Thymus (tissue), 11 donors: Measurements from ENCODE around the gene ABCA13. TPM values are rescaled to one million over a fixed set of nuclear protein-coding genes. Genes with fewer than 3 reads are reported as not detected.

Experiments
- DNase-seq, 9 donors: peaks; one replicate each; pipeline ENCODE4 v3.0.0-alpha.2; 2013; ENCODE audit warnings: low spot score in 9 of 9, low read depth in 6 of 9, missing footprints in 1 of 9
- H3K27ac ChIP-seq, 2 donors: one replicate each; pipeline ENCODE4 v1.5.1; 2013; ENCODE audit warnings: control low read depth in 1 of 2, low read depth in 1 of 2, low read length in 1 of 2, mild to moderate bottlenecking in 1 of 2, moderate library complexity in 1 of 2
- H3K27me3 ChIP-seq, 2 donors: one replicate each; pipeline ENCODE4 v1.5.1; 2013; ENCODE audit warnings: low read length in 1 of 2; ENCODE audit not compliant: control insufficient read depth in 2 of 2, insufficient read depth in 1 of 2
- H3K36me3 ChIP-seq, 2 donors: one replicate each; pipeline ENCODE4 v1.5.1; 2013; ENCODE audit warnings: low read length in 1 of 2, mild to moderate bottlenecking in 1 of 2, moderate library complexity in 1 of 2; ENCODE audit not compliant: control insufficient read depth in 2 of 2, insufficient read depth in 2 of 2
- H3K4me1 ChIP-seq, 2 donors: one replicate each; pipeline ENCODE4 v1.5.1; 2013; ENCODE audit warnings: low read length in 2 of 2; ENCODE audit not compliant: control insufficient read depth in 2 of 2, insufficient read depth in 2 of 2
- H3K4me3 ChIP-seq, 2 donors: one replicate each; pipeline ENCODE4 v1.5.1; 2013; ENCODE audit warnings: low read length in 2 of 2, control low read depth in 1 of 2, mild to moderate bottlenecking in 1 of 2
- H3K9me3 ChIP-seq, 2 donors: one replicate each; pipeline ENCODE4 v1.5.1; 2013; ENCODE audit warnings: low read length in 1 of 2, mild to moderate bottlenecking in 1 of 2; ENCODE audit not compliant: control insufficient read depth in 2 of 2, insufficient read depth in 1 of 2
- WGBS: extraction: QIAGEN DNeasy Blood & Tissue Kit; methylation state at CpG from one replicate; pipeline ENCODE4 v1.1.7; 2013; 5-methylcytosine and 5-hydroxymethylcytosine counted together
- polyA plus RNA-seq: library from polyadenylated mRNA; stranded (reverse); fragments of 200-250 nt; gene quantifications from one replicate; pipeline ENCODE4 v1.2.3, GENCODE V29; 2013
- total RNA-seq: library from RNA; stranded (reverse); fragments of 120-200 nt; gene quantifications from one replicate; pipeline ENCODE4 v1.2.4, GENCODE V29; 2013
- donor health status: healthy.

The ABCA13 gene
- total and polyA plus RNA-seq, 2 donors: 0.76 to 0.91 TPM

DNA sequence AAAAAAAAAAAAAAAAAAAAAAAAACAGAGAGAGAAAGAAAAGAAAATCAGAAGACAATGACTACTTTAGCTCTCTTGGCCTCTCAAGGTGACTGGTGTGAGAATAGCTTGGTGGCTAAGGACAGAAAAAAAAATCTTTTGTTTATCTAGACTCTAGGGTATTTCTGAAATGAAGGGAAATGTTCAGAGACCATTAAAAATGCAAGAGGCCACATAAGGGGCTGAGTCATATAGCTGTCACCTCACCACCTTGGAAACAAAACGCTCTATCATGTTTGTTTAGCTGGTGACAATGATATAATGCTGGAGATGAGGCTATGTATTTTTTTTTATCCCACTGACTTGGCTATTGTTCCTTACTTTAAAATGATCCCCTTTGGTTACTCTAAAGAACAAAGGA, 466.1 kb downstream of the ABCA13 start:
- Histone ChIP-seq H3K4me1 (no peaks in the 10 kb centered on the region), H3K9me3 (peaks cover 0 to 1% of the 10 kb centered on the region in 2 donors), H3K27me3 (no peaks in the 10 kb centered on the region), H3K27ac (no peak overlapping the region), H3K36me3 (no peaks in the 10 kb centered on the region), H3K4me3 (no peak overlapping the region)
- 42% methylated on average over 1 of the region's 1 CpG for WGBS
- peak in 1 of 9 donors; percentile 38 for DNase-seq

DNA sequence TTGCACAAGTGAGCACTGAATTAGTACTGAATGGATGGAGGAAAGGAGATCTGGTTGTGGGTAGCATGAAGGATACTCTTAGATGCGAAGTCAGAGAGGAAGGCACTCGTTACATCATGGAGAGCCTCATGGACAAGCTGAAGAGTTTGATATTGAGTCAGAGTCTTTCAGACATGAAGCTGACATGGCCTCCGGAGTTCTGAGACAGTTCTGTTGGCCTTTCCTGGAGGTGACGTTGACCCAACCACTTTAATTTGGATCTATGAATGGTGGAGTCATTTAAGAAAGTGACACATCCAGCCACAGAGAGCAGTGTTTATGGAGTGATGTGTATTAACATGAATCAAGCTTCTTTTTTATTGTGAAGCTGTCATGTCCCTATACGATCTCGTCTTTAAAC, 466.8 kb downstream of the ABCA13 start:
- Histone ChIP-seq H3K27ac (no peak overlapping the region), H3K27me3 (no peaks in the 10 kb centered on the region), H3K4me1 (no peaks in the 10 kb centered on the region), H3K9me3 (peaks cover 0 to 1% of the 10 kb centered on the region in 2 donors), H3K36me3 (no peaks in the 10 kb centered on the region), H3K4me3 (no peak overlapping the region)
- 96% methylated on average over 6 of the region's 6 CpGs for WGBS
- DNase-seq: no peak

DNA sequence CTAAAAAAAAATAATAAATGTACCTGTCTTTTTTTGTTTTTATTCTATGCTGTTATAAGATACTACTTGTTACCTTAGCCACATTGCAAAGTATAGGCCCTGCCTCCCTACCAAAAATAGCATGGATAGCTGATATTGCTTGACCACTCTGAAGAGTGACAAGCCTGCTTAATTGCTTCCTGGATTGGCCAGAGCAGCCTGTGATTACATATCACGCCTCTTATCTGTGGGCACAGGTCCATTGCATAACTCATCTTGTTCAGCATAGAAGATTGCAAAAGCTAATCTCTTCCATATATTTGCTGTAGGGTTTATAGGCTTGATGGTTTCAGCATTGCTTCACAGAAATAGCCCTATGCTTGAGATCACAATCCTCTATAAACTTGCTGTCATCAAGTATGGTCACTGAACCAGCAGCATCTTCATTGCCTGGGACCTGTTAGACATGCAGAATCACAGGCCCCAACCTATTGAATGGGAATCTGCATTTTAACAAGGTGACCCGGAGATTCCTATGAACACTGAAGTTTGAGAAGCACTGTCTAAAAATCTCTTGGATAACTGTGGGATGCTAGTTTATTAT, 472.3 kb downstream of the ABCA13 start:
- WGBS: 93% methylated on average over 2 of the region's 2 CpGs
- no peaks in the 10 kb centered on the region for H3K36me3 ChIP-seq
- H3K4me1 ChIP-seq: no peaks in the 10 kb centered on the region
- no peak overlapping the region for H3K4me3 ChIP-seq
- H3K27me3 ChIP-seq: no peaks in the 10 kb centered on the region
- no peaks in the 10 kb centered on the region for H3K9me3 ChIP-seq
- no peak for DNase-seq
- no peak overlapping the region for H3K27ac ChIP-seq

DNA sequence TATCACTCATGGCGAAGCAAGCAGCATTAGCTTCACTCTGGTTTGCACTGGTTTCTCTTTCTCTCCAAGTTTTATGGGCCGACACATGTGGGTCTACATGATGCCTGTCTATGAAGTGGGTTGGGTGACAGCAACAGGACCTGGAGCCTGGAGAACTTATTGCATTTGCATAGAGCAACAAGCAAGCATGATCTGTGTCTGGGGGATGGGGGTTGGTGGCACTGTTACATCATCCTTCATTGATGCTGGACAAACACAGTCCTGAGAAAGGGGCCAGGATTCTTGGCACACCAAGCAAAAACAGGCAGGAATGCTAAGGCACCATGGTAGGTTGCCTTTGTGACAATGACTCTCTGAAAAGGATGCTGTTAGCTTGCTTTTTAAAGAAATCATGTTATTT, 486.9 kb downstream of the ABCA13 start:
- Histone ChIP-seq H3K9me3 (no peaks in the 10 kb centered on the region), H3K4me1 (no peaks in the 10 kb centered on the region), H3K36me3 (no peaks in the 10 kb centered on the region), H3K27me3 (no peaks in the 10 kb centered on the region), H3K4me3 (no peak overlapping the region), H3K27ac (no peak overlapping the region)
- no peak for DNase-seq
- 97% methylated on average over 2 of the region's 2 CpGs for WGBS

DNA sequence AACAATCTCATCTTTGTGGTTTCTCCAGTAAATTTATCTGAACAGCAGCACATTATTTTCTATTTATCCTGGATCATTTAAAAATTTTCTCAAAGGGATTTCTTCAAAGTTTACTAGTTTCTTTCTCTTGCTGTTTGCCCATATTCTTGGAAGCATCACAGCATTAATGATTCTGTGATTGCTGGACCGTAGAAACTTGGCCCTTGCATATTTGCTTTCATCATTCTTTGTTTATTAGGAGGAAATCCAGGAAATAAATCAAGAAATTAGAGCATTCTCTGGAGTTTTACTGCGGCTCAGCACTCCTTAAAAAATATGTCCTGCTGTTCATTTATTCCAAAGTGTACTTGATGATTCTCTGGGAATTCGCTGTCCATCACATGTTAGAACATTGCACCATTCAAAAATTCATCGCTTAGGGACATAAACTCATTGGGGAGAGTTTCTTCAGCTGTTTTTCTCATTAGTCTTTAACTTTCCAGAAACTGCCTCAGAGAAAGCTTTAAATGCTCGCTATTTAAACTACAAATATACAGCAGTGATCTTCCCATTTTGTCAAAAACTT, 489.1 kb downstream of the ABCA13 start:
- H3K4me1 ChIP-seq: no peaks in the 10 kb centered on the region
- WGBS: 91% methylated on average over 5 of the region's 5 CpGs
- no peaks in the 10 kb centered on the region for H3K27me3 ChIP-seq
- no peaks in the 10 kb centered on the region for H3K36me3 ChIP-seq
- H3K4me3 ChIP-seq: no peak overlapping the region
- no peak for DNase-seq
- no peaks in the 10 kb centered on the region for H3K9me3 ChIP-seq
- H3K27ac ChIP-seq: no peak overlapping the region

DNA sequence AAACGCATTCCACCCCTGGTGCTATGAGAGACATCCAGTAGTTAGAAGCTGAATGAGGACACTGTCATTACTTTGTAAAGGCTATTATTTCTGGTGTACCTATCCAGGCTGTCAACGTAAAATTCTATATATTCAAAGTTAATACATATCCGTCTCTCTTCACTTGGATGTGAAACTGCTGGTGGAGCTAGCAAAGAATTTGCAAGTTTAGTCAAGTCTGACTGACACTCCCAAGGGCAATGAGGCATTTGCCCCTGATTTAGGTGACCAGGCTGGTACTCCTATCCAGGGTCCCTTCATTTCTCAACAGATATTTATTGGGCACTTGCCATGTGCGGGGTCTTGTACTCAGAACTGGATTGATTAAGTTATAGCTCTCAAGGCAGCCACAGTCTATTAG, 493.0 kb downstream of the ABCA13 start:
- no peak for DNase-seq
- H3K27me3 ChIP-seq: no peaks in the 10 kb centered on the region
- H3K36me3 ChIP-seq: no peaks in the 10 kb centered on the region
- WGBS: 91% methylated on average over 4 of the region's 4 CpGs
- H3K27ac ChIP-seq: no peak overlapping the region
- H3K4me1 ChIP-seq: no peaks in the 10 kb centered on the region
- no peak overlapping the region for H3K4me3 ChIP-seq
- no peaks in the 10 kb centered on the region for H3K9me3 ChIP-seq

DNA sequence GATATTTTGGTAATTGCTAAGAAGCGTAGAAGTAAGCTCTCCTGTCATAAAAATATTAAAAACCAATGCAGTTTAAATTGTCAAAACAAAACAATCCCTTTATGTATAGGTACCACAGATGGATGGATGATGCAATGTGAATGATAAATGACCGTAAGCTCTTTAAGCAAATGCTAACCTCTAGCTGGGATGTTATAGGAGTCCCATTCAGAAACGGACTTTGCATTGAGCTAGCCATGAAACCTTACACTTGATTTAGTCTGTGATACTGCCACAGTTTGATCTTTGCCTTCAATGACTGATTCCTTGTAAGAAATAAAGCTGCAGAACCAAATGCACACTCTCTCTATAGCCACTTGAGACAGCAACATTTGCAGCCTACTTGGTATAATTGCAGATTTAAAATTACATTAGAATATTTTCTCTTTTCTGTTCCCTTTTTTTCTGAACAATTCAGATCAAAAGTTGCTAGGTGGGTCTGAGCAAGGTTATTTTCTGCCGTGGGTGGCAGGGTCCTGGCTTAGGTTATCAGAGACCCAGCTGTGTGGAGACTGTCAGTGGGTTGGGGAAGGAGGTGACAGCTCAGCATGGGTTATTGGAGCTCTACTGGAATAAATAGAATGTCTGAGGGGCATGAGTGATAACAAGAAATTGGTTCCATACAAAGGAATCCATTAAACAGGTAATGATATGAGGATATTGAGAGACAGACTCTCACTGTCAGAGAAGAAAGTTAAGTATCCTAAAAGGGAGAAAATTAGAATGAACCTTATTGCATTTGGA, 494.3 kb downstream of the ABCA13 start:
- no peak overlapping the region for H3K4me3 ChIP-seq
- 83% methylated on average over 4 of the region's 4 CpGs for whole genome bisulfite sequencing
- no peaks in the 10 kb centered on the region for H3K36me3 ChIP-seq
- DNase-seq: no peak
- no peaks in the 10 kb centered on the region for H3K9me3 ChIP-seq
- no peak overlapping the region for H3K27ac ChIP-seq
- no peaks in the 10 kb centered on the region for H3K27me3 ChIP-seq
- no peaks in the 10 kb centered on the region for H3K4me1 ChIP-seq

DNA sequence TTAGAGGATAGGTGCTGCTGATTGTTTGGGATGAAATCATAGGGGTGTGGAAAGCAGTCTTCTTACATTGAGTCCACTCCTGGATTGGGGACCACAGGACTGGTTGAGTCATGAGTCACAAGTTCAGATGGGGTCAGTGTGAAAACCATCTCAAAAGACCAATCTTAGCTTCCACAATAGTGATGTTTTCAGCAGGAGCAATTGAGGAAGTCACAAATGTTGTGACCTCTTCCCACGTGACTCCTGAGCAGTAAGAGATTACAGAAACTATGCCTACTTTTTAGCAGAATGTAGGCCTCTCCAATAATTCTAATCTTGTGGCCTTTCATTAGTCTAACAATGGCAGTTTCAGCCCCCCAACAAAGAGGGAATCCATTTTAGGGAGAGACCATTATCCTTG, 496.1 kb downstream of the ABCA13 start:
- no peaks in the 10 kb centered on the region for H3K9me3 ChIP-seq
- no peak overlapping the region for H3K4me3 ChIP-seq
- no peak overlapping the region for H3K27ac ChIP-seq
- no peaks in the 10 kb centered on the region for H3K4me1 ChIP-seq
- H3K36me3 ChIP-seq: no peaks in the 10 kb centered on the region
- WGBS: 76% methylated on average over 1 of the region's 1 CpG
- H3K27me3 ChIP-seq: no peaks in the 10 kb centered on the region
- no peak for DNase-seq

DNA sequence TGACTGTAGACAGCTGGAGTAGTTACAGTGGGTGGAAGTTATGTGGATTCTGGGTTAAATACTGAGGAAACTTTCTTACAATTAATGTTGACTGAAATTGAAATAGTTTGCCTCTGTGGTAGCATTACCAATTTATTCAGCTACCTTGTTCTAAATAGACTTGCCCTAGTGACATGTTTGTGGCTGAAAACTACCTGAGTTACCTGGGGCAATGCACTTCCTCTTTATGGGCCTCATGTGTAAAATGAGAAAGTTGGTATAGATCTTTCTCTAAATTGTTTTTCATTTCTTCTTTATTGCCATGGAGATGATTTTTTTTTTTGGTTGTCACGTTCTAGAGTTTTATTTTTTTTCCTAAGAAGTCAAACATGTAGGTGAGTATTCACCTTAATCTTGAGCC, 500.4 kb downstream of the ABCA13 start:
- Histone ChIP-seq H3K27me3 (no peaks in the 10 kb centered on the region), H3K4me3 (no peak overlapping the region), H3K4me1 (no peaks in the 10 kb centered on the region), H3K36me3 (no peaks in the 10 kb centered on the region), H3K27ac (no peak overlapping the region), H3K9me3 (no peaks in the 10 kb centered on the region)
- 78% methylated on average over 1 of the region's 1 CpG for WGBS
- DNase-seq: no peak
